ENCODE data around the gene CD6. TPM values are rescaled to one million over a fixed set of nuclear protein-coding genes. Genes with fewer than 3 reads are reported as not detected.

CD6 gene
- total RNA-seq, 1 experiment from 2014 or later = not detected

DNA sequence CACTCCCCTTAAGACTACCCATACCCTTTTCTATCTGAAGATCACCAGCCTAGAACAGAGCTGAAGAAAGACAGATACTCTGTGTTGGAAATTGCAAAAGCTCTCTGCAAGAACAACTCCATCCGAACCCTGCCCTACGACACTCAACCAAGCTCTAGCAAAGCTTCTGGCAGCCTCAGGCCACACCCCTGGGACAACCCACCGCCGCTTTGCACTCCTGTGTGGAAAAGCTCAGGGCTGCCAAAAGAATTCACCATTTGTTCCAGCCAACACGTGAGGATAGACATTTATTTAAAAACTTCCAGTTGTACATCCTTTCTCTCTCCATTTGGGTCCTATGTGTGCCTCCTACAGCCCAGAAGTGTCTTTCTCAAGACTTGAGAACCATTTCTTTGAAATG is 68.4 kb downstream of the CD6 start:
- H2BK120ac ChIP-seq (ENCODE audit: low read depth, low read length, poor library complexity, severe bottlenecking) = no peak overlapping the region
- TF ChIP-seq, protein P1, sequence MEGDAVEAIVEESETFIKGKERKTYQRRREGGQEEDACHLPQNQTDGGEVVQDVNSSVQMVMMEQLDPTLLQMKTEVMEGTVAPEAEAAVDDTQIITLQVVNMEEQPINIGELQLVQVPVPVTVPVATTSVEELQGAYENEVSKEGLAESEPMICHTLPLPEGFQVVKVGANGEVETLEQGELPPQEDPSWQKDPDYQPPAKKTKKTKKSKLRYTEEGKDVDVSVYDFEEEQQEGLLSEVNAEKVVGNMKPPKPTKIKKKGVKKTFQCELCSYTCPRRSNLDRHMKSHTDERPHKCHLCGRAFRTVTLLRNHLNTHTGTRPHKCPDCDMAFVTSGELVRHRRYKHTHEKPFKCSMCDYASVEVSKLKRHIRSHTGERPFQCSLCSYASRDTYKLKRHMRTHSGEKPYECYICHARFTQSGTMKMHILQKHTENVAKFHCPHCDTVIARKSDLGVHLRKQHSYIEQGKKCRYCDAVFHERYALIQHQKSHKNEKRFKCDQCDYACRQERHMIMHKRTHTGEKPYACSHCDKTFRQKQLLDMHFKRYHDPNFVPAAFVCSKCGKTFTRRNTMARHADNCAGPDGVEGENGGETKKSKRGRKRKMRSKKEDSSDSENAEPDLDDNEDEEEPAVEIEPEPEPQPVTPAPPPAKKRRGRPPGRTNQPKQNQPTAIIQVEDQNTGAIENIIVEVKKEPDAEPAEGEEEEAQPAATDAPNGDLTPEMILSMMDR (conservative IDR thresholded peaks at IDR 0.05) = no peak
- no CpG with 5 or more reads among the region's 5 CpGs for WGBS (ENCODE audit: extremely low coverage, insufficient read length, low lambda C conversion rate)

More for the DNA sequence above, 68.4 kb downstream of the CD6 start:
- H3K79me1 ChIP-seq (ENCODE audit: insufficient read depth, low read depth, low read length, poor library complexity, severe bottlenecking) = no peaks in the 10 kb centered on the region
- no peaks in the 10 kb centered on the region for H3K9me3 ChIP-seq (ENCODE audit: control insufficient read depth, low read depth, low read length)
- no peak overlapping the region for H2BK15ac ChIP-seq (ENCODE audit: low read depth, low read length)
- H3K14ac ChIP-seq (ENCODE audit: insufficient read depth, low read length) = no peak overlapping the region
- H3K4me2 ChIP-seq (ENCODE audit: insufficient read depth, insufficient read length, low read length) = no peak overlapping the region
- H3K9me3 Mint-ChIP-seq = no peaks in the 10 kb centered on the region
- no peak overlapping the region for H4K8ac ChIP-seq (replicated peaks; ENCODE audit: insufficient read length, low read depth, low read length)
- no peak overlapping the region for H4K91ac ChIP-seq (ENCODE audit: insufficient read length, low read depth, low read length)
- H3K27me3 ChIP-seq (ENCODE audit: insufficient read depth, low read length) = no peaks in the 10 kb centered on the region
- H3K18ac ChIP-seq (ENCODE audit: insufficient read length, low read depth, low read length) = no peak overlapping the region
- no peaks in the 10 kb centered on the region for H3K36me3 Mint-ChIP-seq (ENCODE audit: insufficient read depth in 1 of 3, low read depth in 3 of 3)
- H3K9ac ChIP-seq (ENCODE audit: extremely low read depth, insufficient read length, low read length) = no peak overlapping the region
- peaks cover 26% of the 10 kb centered on the region for H3K27me3 Mint-ChIP-seq (ENCODE audit: low read depth)
- no peak overlapping the region for H2BK20ac ChIP-seq (ENCODE audit: low read depth, low read length, poor library complexity, severe bottlenecking)
- DNase-seq = no peak
- H3K4me1 ChIP-seq (ENCODE audit: insufficient read depth, low read length) = no peaks in the 10 kb centered on the region
- no peak overlapping the region for H3K4me3 Mint-ChIP-seq
- H2AFZ ChIP-seq (ENCODE audit: low read length) = no peak overlapping the region
- H3K23me2 ChIP-seq (ENCODE audit: insufficient read length, low read depth, low read length, poor library complexity, severe bottlenecking) = no peaks in the 10 kb centered on the region
- H2BK5ac ChIP-seq (ENCODE audit: insufficient read length, low read length) = no peak overlapping the region
- H2BK12ac ChIP-seq (ENCODE audit: insufficient read length, low read depth, low read length) = no peak overlapping the region
- no peak overlapping the region for H3K4ac ChIP-seq (ENCODE audit: low read depth, low read length)
- no peak overlapping the region for H3K23ac ChIP-seq (ENCODE audit: insufficient read length, low read depth, low read length)
- H3T11ph ChIP-seq (ENCODE audit: low read length) = no peak overlapping the region
- H3K79me2 ChIP-seq (ENCODE audit: insufficient read depth, low read length) = no peaks in the 10 kb centered on the region
- no peak overlapping the region; a peak in 1 of 7 replicates for H3K27ac Mint-ChIP-seq
- H4K20me1 ChIP-seq (ENCODE audit: control insufficient read depth, insufficient read depth, insufficient read length) = no peaks in the 10 kb centered on the region
- H3K56ac ChIP-seq (ENCODE audit: insufficient read length, low read depth, low read length) = no peak overlapping the region
- H3K4me1 Mint-ChIP-seq = peaks cover 8 to 16% of the 10 kb centered on the region in 2 experiments
- no peak overlapping the region for H3K27ac ChIP-seq (ENCODE audit: insufficient read length, low read depth, low read length)
- H2AK5ac ChIP-seq (ENCODE audit: insufficient read length, low read length) = no peak overlapping the region
- H4K5ac ChIP-seq (ENCODE audit: insufficient read length, low read depth, low read length) = no peak overlapping the region

All from H9 (cell line).